BE2C (cell line): Measurements from ENCODE around the gene SSU72.
A peak's percentile ranks its signal among the peaks of the same experiment; 100 is the strongest.

Source experiments
- DNase-seq: peaks from one replicate; pipeline ENCODE4 v3.0.0-alpha.2; 2020
- H3K27me3 ChIP-seq: fragments of 250-450 bp; sonication (Bioruptor Pico); 2 replicates; pipeline ENCODE4 v1.5.1; 2020; ENCODE audit warnings: mild to moderate bottlenecking
- H3K36me3 ChIP-seq: fragments of 250-450 bp; sonication (Bioruptor Pico); 2 replicates; pipeline ENCODE4 v1.5.1; 2020; ENCODE audit warnings: mild to moderate bottlenecking
- H3K4me1 ChIP-seq: fragments of 250-450 bp; sonication (Bioruptor Pico); 2 replicates; pipeline ENCODE4 v1.5.1; 2020
- H3K4me3 ChIP-seq: 2 replicates; pipeline ENCODE4 v1.5.1; 2011; ENCODE audit warnings: low read depth, low read length
- H3K9me3 ChIP-seq: fragments of 250-450 bp; sonication (Bioruptor Pico); 2 replicates; pipeline ENCODE4 v1.5.1; 2020
- TF ChIP-seq, protein P1 (sequence below): IDR thresholded peaks from 2 replicates; pipeline ENCODE4 v1.5.1; 2012; ENCODE audit warnings: mild to moderate bottlenecking, low read depth, low read length

The SSU72 gene

DNA sequence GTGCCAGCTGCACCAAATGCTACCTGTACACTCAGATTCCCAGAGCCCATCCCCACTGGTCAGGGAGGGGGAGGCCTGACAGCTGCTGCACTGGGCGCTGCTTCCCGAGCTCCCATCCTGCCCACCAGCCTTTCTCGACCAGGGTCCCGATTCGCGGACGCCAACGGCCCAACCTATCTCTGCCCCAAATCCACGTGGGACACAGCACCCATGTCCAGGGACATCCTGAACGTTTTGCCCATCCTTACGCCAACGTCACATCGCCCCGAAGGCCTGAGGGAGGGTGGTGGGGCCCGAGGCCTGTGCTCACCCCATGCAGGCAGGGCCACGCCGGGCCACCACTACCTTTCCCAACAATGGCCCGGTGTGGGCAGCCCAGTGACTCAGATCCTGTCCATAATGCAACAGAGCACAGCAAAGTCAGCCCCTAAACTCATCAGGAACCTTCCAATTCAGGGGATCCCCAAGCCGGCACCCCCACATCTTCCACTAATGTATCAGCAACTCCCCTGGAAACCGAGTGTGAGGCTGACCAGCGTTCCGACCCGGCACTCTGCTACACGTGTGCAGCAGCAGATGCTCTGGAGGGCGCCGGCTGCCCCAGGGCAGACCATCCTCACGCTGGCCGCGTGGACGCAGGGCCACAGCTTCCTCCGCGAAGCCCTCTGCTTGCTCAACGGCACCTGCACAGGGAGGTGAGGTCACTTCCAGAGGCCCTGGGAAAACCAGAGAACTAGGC, 23.0 kb downstream of the SSU72 start:
- TF ChIP-seq, protein P1, sequence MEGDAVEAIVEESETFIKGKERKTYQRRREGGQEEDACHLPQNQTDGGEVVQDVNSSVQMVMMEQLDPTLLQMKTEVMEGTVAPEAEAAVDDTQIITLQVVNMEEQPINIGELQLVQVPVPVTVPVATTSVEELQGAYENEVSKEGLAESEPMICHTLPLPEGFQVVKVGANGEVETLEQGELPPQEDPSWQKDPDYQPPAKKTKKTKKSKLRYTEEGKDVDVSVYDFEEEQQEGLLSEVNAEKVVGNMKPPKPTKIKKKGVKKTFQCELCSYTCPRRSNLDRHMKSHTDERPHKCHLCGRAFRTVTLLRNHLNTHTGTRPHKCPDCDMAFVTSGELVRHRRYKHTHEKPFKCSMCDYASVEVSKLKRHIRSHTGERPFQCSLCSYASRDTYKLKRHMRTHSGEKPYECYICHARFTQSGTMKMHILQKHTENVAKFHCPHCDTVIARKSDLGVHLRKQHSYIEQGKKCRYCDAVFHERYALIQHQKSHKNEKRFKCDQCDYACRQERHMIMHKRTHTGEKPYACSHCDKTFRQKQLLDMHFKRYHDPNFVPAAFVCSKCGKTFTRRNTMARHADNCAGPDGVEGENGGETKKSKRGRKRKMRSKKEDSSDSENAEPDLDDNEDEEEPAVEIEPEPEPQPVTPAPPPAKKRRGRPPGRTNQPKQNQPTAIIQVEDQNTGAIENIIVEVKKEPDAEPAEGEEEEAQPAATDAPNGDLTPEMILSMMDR = no peak
- Histone ChIP-seq H3K36me3 (peaks cover 5% of the 10 kb centered on the region), H3K4me1 (peaks cover 7% of the 10 kb centered on the region), H3K27me3 (no peaks in the 10 kb centered on the region), H3K9me3 (no peaks in the 10 kb centered on the region), H3K4me3 (no peak overlapping the region)
- DNase-seq = peak; percentile 33

DNA sequence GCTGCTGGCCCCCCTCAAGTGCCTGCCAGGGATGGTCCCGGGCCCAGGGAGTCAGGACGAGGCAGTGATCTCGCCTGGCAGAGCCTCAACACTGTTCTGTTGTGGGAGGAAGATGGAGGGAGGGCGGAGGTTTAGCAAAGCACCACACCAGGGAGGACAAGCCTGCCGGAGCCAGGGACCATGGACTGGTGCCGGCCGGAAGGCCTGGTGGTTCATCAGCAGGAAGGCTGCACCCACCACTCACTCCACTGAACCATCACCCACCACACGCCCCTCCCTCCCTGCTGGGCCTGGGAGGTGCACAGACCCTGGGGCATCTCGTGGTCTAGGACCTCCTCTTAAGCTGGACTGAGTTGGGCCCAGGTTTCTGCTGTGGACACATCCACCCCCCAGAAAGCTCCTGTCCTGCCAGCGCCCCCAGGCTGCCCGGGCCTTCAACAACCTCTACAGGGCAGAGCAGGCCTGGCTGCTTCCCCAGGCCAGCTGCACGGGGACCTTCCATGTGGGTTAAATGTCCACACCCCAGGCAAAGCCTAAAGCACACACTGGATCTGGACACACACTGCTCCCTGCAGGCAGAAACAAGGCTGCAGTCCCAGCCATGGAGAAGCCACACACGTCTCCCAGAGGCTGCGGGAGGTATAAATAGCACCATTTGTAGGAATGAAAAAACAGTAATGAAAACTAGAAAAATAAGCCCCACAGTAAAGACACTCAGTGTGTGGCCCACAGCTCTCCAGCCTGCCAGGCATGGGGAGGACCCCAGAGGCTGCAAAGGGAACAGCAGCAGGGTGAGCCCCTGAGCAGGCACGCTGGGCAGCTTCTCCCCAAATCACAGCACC, 23.9 kb downstream of the SSU72 start:
- TF ChIP-seq, protein P1 = peak; percentile 63
- peak; percentile 66 for DNase-seq
- Histone ChIP-seq H3K4me1 (peaks cover 7% of the 10 kb centered on the region), H3K9me3 (no peaks in the 10 kb centered on the region), H3K36me3 (peaks cover 10% of the 10 kb centered on the region), H3K4me3 (no peak overlapping the region), H3K27me3 (no peaks in the 10 kb centered on the region)

DNA sequence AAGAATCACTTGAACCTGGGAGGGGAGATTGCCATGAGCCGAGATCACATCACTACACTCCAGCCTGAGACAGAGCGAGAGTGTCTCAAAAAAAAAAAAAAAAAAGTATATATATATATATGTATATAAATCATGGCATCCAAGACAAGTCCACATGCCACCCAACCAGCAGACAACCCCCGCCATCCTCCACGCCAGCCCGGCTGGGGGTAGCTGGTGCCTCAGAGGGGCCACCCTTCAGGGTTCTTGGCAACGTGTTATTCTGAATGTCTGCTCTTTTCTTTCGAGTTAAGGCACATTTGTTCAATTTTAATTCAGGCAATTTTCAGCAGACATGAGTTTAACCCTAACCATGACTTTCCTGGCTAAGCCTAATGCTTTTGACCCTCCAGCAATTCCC, 24.6 kb downstream of the SSU72 start:
- no peak for DNase-seq
- H3K36me3 ChIP-seq = peaks cover 10% of the 10 kb centered on the region
- no peaks in the 10 kb centered on the region for H3K27me3 ChIP-seq
- H3K9me3 ChIP-seq = no peaks in the 10 kb centered on the region
- TF ChIP-seq, protein P1 = no peak
- no peak overlapping the region for H3K4me3 ChIP-seq
- peaks cover 5% of the 10 kb centered on the region for H3K4me1 ChIP-seq

DNA sequence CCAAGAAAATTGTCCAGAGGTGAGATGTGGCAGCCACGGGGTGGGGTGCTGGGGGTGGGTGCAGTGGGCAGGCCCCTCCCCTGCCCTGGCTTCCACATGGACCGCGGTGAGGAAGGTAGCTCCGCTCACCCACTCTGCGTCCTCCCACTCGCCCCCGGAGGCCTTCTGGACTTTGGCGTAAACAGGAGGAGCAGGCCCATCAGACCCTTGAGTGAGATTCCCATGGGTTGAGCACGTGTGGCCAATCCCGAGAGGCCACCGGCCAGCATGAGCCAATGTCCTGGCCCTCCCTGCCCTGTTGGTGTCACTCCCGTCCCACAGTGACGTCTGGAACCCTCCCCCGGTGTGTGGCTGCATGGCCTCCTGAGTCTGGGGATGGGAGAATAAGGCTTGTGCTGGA, 26.1 kb downstream of the SSU72 start:
- H3K4me3 ChIP-seq = no peak overlapping the region
- H3K9me3 ChIP-seq = no peaks in the 10 kb centered on the region
- H3K4me1 ChIP-seq = no peaks in the 10 kb centered on the region
- no peaks in the 10 kb centered on the region for H3K27me3 ChIP-seq
- TF ChIP-seq, protein P1 = no peak
- DNase-seq = peak; percentile 29
- peaks cover 23% of the 10 kb centered on the region for H3K36me3 ChIP-seq

DNA sequence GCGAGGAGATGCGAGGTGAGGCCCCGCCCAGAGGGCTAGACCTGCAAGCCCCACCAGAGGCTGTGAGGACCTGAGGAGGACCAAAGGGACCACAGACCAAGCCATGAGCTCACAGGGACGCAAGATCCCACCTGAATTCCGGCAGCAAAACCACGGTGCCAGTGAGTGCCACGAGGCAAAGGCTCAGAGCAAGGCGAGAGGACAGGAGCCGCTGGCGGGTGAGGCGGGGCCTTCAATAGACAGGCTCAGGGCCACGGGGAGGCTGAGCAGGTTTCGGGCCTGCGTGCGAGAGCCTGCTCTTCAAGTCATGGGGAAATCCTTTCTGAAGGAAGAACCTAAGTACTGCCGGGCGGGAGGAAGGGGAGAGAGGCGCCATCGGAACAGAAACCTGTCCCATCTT, 27.2 kb downstream of the SSU72 start:
- TF ChIP-seq, protein P1 = no peak
- H3K9me3 ChIP-seq = no peaks in the 10 kb centered on the region
- H3K4me1 ChIP-seq = no peaks in the 10 kb centered on the region
- DNase-seq = no peak
- H3K27me3 ChIP-seq = no peaks in the 10 kb centered on the region
- H3K4me3 ChIP-seq = no peak overlapping the region
- H3K36me3 ChIP-seq = peaks cover 30% of the 10 kb centered on the region

DNA sequence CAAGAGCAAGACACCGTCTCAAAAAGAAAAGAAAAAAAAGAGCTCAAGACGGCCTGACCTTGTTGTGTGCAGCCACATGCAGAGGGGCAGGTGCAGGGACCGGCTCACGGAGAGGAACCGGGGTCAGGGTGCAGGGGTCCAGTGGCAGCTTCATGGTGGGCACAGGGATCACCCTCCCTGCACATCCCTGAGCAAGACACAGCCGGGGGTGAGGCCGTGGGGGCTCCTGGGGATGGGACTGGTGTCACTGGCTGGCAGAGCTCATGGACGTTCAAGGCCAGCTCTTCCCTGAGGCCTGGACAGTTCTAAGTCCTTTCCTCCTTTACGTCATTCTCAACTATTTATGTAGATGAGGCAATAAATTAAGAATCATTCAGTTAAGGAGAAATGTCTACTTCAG, 27.7 kb downstream of the SSU72 start:
- no peak for DNase-seq
- H3K27me3 ChIP-seq = no peaks in the 10 kb centered on the region
- H3K9me3 ChIP-seq = no peaks in the 10 kb centered on the region
- TF ChIP-seq, protein P1 = no peak
- H3K4me3 ChIP-seq = no peak overlapping the region
- H3K4me1 ChIP-seq = no peaks in the 10 kb centered on the region
- peaks cover 34% of the 10 kb centered on the region for H3K36me3 ChIP-seq
